IMR-90 (cell line): Measurements from ENCODE around the gene KCTD10. TPM values are rescaled to one million over a fixed set of nuclear protein-coding genes. Genes with fewer than 3 reads are reported as not detected.
A peak's percentile ranks its signal among the peaks of the same experiment; 100 is the strongest.

Source experiments
- ATAC-seq: fragments of 200-7000 bp; cut with Tn5 transposase; 2 replicates; pipeline ENCODE4 v1.9.1; 2020; ENCODE audit warnings: low read depth, mild to moderate bottlenecking, moderate library complexity
- BruUV-seq: library from RNA; stranded (reverse); fragments of 400-500 nt; replicated peaks from 2 replicates; lab custom pipeline; 2021; lab: Mats Ljungman, UMichigan
- CTCF ChIA-PET: fragments of 300-600 bp; formaldehyde crosslinking; extraction: SDS; loops from one replicate; lab custom pipeline; 2021; ENCODE audit warnings: antibody characterized with exemption; lab: Yijun Ruan, JAX
- POLR2A ChIA-PET: fragments of 300-600 bp; sonication (Branson Sonifier 250); formaldehyde crosslinking; loops from one replicate; lab custom pipeline; 2022; ENCODE audit warnings: antibody characterized with exemption; ENCODE audit not compliant: unreplicated experiment; lab: Charles Lee
- DNase-seq: peaks from one replicate; pipeline ENCODE4 v3.0.0; 2013
- H2AFZ ChIP-seq: replicated peaks from 2 replicates; pipeline ENCODE3; 2013; ENCODE audit warnings: low read length, mild to moderate bottlenecking; ENCODE audit not compliant: poor library complexity
- H2AK5ac ChIP-seq: 2 replicates; pipeline ENCODE4 v1.6.1; 2013; ENCODE audit warnings: low read depth, low read length, inconsistent platforms
- H2AK9ac ChIP-seq: replicated peaks from 2 replicates; pipeline ENCODE3; 2013; ENCODE audit warnings: mild to moderate bottlenecking, low read depth, low read length, moderate library complexity; ENCODE audit not compliant: poor library complexity
- H2BK120ac ChIP-seq: 2 replicates; pipeline ENCODE4 v1.6.1; 2013; ENCODE audit warnings: low read depth, low read length, inconsistent platforms
- H2BK15ac ChIP-seq: 3 replicates; pipeline ENCODE4 v1.6.1; 2013; ENCODE audit warnings: low read depth, low read length, inconsistent platforms
- H2BK20ac ChIP-seq: 2 replicates; pipeline ENCODE4 v1.6.1; 2013; ENCODE audit warnings: low read depth, mild to moderate bottlenecking, inconsistent platforms, low read length, moderate library complexity
- H2BK5ac ChIP-seq: 2 replicates; pipeline ENCODE4 v1.6.1; 2013; ENCODE audit warnings: mild to moderate bottlenecking, low read depth, low read length, inconsistent platforms; ENCODE audit not compliant: poor library complexity, severe bottlenecking
- H3K14ac ChIP-seq: replicated peaks from 2 replicates; pipeline ENCODE4 v1.6.1; 2013; ENCODE audit warnings: low read depth, low read length, inconsistent platforms
- H3K18ac ChIP-seq: 2 replicates; pipeline ENCODE4 v1.6.1; 2013; ENCODE audit warnings: low read depth, low read length, control low read depth
- H3K23ac ChIP-seq: 2 replicates; pipeline ENCODE4 v1.6.1; 2013; ENCODE audit warnings: low read depth, low read length, inconsistent platforms
- H3K27ac ChIP-seq: 2 replicates; pipeline ENCODE4 v1.5.1; 2013; ENCODE audit warnings: mild to moderate bottlenecking, control low read depth, low read length; ENCODE audit not compliant: insufficient read depth
- H3K27me3 ChIP-seq: 2 replicates; pipeline ENCODE4 v1.6.1; 2013; ENCODE audit warnings: low read length; ENCODE audit not compliant: control insufficient read depth, insufficient read depth
- H3K36me3 ChIP-seq: 2 replicates; pipeline ENCODE4 v1.6.1; 2013; ENCODE audit warnings: low read length, mixed read lengths; ENCODE audit not compliant: control insufficient read depth, insufficient read depth
- H3K4ac ChIP-seq: 2 replicates; pipeline ENCODE4 v1.6.1; 2013; ENCODE audit warnings: low read depth, low read length, inconsistent platforms
- H3K4me1 ChIP-seq: 2 replicates; pipeline ENCODE4 v1.6.1; 2013; ENCODE audit warnings: low read length, mixed read lengths; ENCODE audit not compliant: control insufficient read depth, insufficient read depth
- H3K4me2 ChIP-seq: 2 replicates; pipeline ENCODE4 v1.6.1; 2013; ENCODE audit warnings: low read depth, mild to moderate bottlenecking, control low read depth, low read length, moderate library complexity
- H3K4me3 ChIP-seq: 2 replicates; pipeline ENCODE4 v1.5.1; 2013; ENCODE audit warnings: low read depth, mild to moderate bottlenecking, control low read depth, low read length, moderate library complexity; ENCODE audit not compliant: insufficient read depth
- H3K56ac ChIP-seq: 2 replicates; pipeline ENCODE4 v1.6.1; 2013; ENCODE audit warnings: low read length, inconsistent platforms; ENCODE audit not compliant: insufficient read depth; ENCODE audit errors: extremely low read depth
- H3K79me1 ChIP-seq, 2 experiments: 2 replicates each; pipeline ENCODE4 v1.6.1; 2013; ENCODE audit warnings: low read length in 2 of 2, inconsistent platforms in 1 of 2, low read depth in 1 of 2
- H3K9ac ChIP-seq: 2 replicates; pipeline ENCODE4 v1.6.1; 2013; ENCODE audit warnings: low read depth, low read length, control low read depth
- H3K9me1 ChIP-seq: 2 replicates; pipeline ENCODE4 v1.6.1; 2013; ENCODE audit warnings: low read length, inconsistent platforms; ENCODE audit not compliant: insufficient read depth
- H3K9me3 ChIP-seq: 2 replicates; pipeline ENCODE4 v1.6.1; 2013; ENCODE audit warnings: low read length; ENCODE audit not compliant: control insufficient read depth, insufficient read depth
- H4K20me1 ChIP-seq: 2 replicates; pipeline ENCODE4 v1.6.1; 2013; ENCODE audit warnings: low read length, inconsistent platforms; ENCODE audit not compliant: insufficient read depth
- H4K5ac ChIP-seq: 2 replicates; pipeline ENCODE4 v1.6.1; 2013; ENCODE audit warnings: mild to moderate bottlenecking, low read depth, low read length, control low read depth
- H4K8ac ChIP-seq, 2 experiments: 2 replicates each; pipeline ENCODE4 v1.6.1; 2013; ENCODE audit warnings: low read depth in 2 of 2, low read length in 2 of 2, control low read depth in 1 of 2, inconsistent platforms in 1 of 2
- H4K91ac ChIP-seq: 2 replicates; pipeline ENCODE4 v1.6.1; 2013; ENCODE audit warnings: low read depth, low read length, inconsistent platforms; ENCODE audit not compliant: insufficient read depth
- BHLHE40 ChIP-seq: fragments of 150-350 bp; IDR thresholded peaks from 2 replicates; pipeline ENCODE4 v1.6.1; 2016; ENCODE audit warnings: mild to moderate bottlenecking, low read depth, low read length
- RCOR1 ChIP-seq: IDR thresholded peaks from 2 replicates; pipeline ENCODE4 v1.6.1; 2012; ENCODE audit warnings: mild to moderate bottlenecking, low read length, improper control_type of control experiment; ENCODE audit not compliant: insufficient replicate concordance
- WGBS, 2 experiments: methylation state at CpG; one replicate each; pipeline versions ENCODE4 v1.1.5 to v1.1.7; 2013; ENCODE audit warnings: missing lambda C conversion rate in 2 of 2; ENCODE audit not compliant: insufficient read length in 1 of 2; ENCODE audit errors: extremely low coverage in 2 of 2; 5-methylcytosine and 5-hydroxymethylcytosine counted together
- dilution Hi-C: fragments of 300-500 bp; cut with HindIII; formaldehyde crosslinking; loops from one replicate; pipeline ENCODE4 v1.14.3; 2018; ENCODE audit warnings: low sequenced_read_pairs; ENCODE audit not compliant: unreplicated experiment
- in situ Hi-C: fragments of 300-500 bp; cut with MboI; formaldehyde crosslinking; loops from 3 replicates; pipeline ENCODE4 v1.14.3; 2019; ENCODE audit warnings: low sequenced_read_pairs, inconsistent platforms, mixed read lengths
- intact Hi-C: fragments of 100-400 bp; cut with micrococcal nuclease; formaldehyde crosslinking; loops from 2 replicates; pipeline ENCODE4 v1.10.0; 2022
- polyA plus RNA-seq, 3 experiments: library from polyadenylated mRNA; depleted of rRNA; stranded (reverse); fragments of >200 nt; gene quantifications; 2 replicates each; pipeline ENCODE4 v1.2.3, GENCODE V29; 2012; ENCODE audit warnings: low replicate concordance in 1 of 3
- total RNA-seq: library from RNA; depleted of rRNA; stranded (reverse); fragments of >200 nt; gene quantifications from 2 replicates; pipeline ENCODE4 v1.2.3, GENCODE V29; 2012

Gene KCTD10
- total and polyA plus RNA-seq, 2 of the 4 experiments (the other 2 are of a cell fraction), result 72.1 to 88.4 TPM

GRCh38 chr12:109488051-109488665, 11.1 kb upstream of the KCTD10 start:
- Histone ChIP-seq H3K4ac (no peak overlapping the region), H2BK120ac (no peak overlapping the region), H2BK15ac (no peak overlapping the region), H4K91ac (no peak overlapping the region), H2AK9ac (no peak overlapping the region), H2BK20ac (no peak overlapping the region), H3K4me3 (no peak overlapping the region), H4K5ac (no peak overlapping the region), H2AK5ac (no peak overlapping the region), H4K8ac (no peak overlapping the region), H3K36me3 (peaks cover 72% of the 10 kb centered on the region), H4K20me1 (no peaks in the 10 kb centered on the region), H2AFZ (no peak overlapping the region), H3K27me3 (no peaks in the 10 kb centered on the region), H3K18ac (no peak overlapping the region), H3K4me2 (no peak overlapping the region), H3K79me1 (peaks cover 0 to 4% of the 10 kb centered on the region in 2 experiments; a peak in 3 of 4 replicates), H3K9me3 (no peaks in the 10 kb centered on the region), H3K4me1 (peaks cover 2% of the 10 kb centered on the region; the same call in 1 of the 2 replicates), H3K56ac (no peak overlapping the region), H3K9ac (no peak overlapping the region), H3K23ac (no peak overlapping the region), H3K14ac (no peak overlapping the region), H3K9me1 (no peaks in the 10 kb centered on the region), H3K27ac (no peak overlapping the region), H2BK5ac (no peak overlapping the region)
- no TSS peak for BruUV-seq
- in situ Hi-C loops, result no loop called here
- ATAC-seq, result no peak; the same call in 1 of the 2 replicates
- POLR2A ChIA-PET, result no interaction called here
- dilution Hi-C loops, result no loop called here
- DNase-seq, result peak; percentile 34
- TF ChIP-seq BHLHE40 (no peak), RCOR1 (no peak)
- 83% methylated on average over 1 of the region's 7 CpGs; no CpG with 5 or more reads in 1 of the 2 experiments for WGBS, 2 experiments
- CTCF ChIA-PET, result no interaction called here
- intact Hi-C loops, result no loop called here
